C4-2B (cell line): Measurements from ENCODE around the gene IL22.

ENCODE experiments used
- H3K27ac ChIP-seq: fragments of 450-650 bp; 2 replicates; pipeline ENCODE4 v1.5.1; 2017
- CTCF ChIP-seq: fragments of 450-650 bp; conservative IDR thresholded peaks from 2 replicates; pipeline ENCODE4 v1.5.1; 2017; ENCODE audit warnings: mild to moderate bottlenecking
- ZFX ChIP-seq: fragments of 450-650 bp; IDR thresholded peaks from 2 replicates; pipeline ENCODE4 v1.6.1; 2017

Gene IL22

GRCh38 chr12:68239309-68239982, 14.0 kb downstream of the IL22 start:
- TF ChIP-seq CTCF (no peak), ZFX (no peak)
- H3K27ac ChIP-seq, result no peak overlapping the region

GRCh38 chr12:68237619-68238018, 15.8 kb downstream of the IL22 start:
- no peak overlapping the region for H3K27ac ChIP-seq
- TF ChIP-seq CTCF (no peak; the same call in 1 of the 2 replicates), ZFX (no peak)

DNA sequence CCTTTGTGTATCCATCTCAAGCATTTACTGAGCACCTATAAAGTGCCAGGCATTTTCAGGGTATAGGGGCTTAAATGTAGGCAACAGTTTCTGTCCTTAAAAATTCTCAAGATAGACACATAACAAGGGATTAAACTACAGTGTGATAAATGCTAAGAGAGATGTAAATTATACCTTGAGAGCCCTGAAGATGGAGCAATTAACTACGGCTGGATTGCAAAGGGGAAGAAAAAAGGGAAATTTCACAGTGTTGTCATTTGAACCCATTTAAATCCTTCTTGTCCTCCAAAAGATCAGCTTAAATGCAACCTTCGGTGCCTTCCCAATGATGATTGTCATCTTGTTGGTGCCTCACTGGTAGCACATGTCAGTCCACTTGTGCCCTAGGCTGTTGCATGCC, 16.3 kb downstream of the IL22 start:
- peak; percentile 32 for TF ChIP-seq CTCF
- no peak for TF ChIP-seq ZFX
- peak overlapping the region; percentile 14; the same call in 1 of the 2 replicates for H3K27ac ChIP-seq

DNA sequence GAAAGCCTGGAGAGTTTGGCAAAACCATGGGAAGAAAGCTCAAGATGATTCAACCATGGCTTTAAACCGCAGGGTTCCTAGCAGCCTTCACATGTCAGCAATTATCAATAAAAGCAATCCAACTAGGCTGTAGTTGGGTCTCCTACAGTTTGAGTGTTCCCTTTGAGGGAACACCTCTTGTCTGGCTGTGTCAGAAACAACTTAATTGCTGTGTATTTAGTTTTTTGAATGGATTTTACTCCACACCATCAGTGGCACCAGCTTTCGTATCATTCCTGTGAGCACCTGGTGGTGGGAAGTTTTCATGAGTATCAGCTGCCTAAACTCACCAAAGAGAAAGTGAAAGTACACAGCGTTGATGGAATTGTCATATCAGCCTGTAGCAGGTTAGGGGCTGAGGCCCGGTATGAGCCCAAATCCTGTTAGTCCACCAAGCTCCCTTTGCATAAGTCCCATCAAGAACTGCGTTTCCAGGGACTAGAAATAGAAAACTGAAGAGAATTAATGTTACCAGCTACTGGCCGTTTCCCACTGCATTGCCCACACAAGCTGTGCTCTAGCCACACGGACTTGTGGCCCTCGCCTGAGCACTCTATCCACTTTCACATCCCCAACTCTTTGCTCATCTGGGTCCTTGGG, 16.9 kb downstream of the IL22 start:
- TF ChIP-seq ZFX, result no peak
- TF ChIP-seq CTCF, result 0 out of 2 replicates have a peak, but pooled peaks have one; percentile 0
- H3K27ac ChIP-seq, result peak overlapping the region; percentile 14; the same call in 1 of the 2 replicates

DNA sequence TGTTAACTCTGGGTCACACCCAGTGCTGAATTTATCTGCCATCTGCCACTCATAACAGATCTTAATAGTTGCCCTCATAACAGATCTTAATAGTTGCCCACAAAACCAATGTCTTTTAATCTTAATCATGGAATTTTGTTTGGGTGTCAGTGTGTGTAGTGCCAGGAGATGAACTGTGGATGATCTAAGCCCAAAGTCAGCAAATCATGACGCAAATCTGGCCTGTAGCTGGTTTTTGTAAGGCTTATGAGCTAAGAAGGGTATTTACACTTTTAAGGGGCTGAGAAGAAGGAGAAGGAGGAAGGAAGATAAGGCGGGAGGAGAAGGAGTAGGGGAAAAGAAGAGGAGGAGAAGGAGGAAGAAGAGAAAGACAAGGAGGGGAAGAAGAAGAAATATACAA, 17.8 kb downstream of the IL22 start:
- no peak overlapping the region for H3K27ac ChIP-seq

GRCh38 chr12:68234140-68234539, 19.3 kb downstream of the IL22 start:
- TF ChIP-seq ZFX (no peak), CTCF (no peak)
- no peak overlapping the region for H3K27ac ChIP-seq

More for the DNA sequence above, 17.8 kb downstream of the IL22 start:
- TF ChIP-seq CTCF (no peak), ZFX (no peak)

- no peak for TF ChIP-seq CTCF
- TF ChIP-seq ZFX, result no peak
- H3K27ac ChIP-seq, result no peak overlapping the region
Measured at GRCh38 chr12:68233498-68233897, 19.9 kb downstream of the IL22 start.
